ENCODE results near the gene RRP15.

DNA sequence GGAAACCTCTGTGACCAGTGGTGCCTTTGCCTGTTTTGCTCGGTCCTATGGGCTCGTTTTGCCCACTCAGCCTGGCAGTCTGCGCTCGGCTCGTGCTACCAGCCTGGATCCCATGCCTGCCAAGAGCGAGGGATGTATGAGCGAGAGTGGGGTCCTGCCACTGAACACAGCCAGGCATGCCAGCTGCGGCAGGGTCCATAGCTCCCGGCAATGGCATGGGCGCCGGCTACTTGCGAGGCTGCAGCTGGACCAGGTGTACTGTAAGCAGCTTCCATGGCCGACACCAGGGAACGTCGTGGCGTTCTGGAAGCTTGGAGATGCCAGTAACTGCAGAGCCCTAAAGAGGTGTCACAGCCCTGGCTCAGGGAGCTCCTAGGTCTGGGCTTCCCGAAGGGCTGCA, 37.7 kb downstream of the RRP15 start:
- TF ChIP-seq POLR2AphosphoS5 (IDR thresholded peaks at IDR 0.05; ENCODE audit: low read depth, low read length) (no peak), TAF1 (IDR thresholded peaks at IDR 0.05; ENCODE audit: borderline replicate concordance, insufficient read depth, low read length) (no peak), SIN3A (IDR thresholded peaks at IDR 0.05; ENCODE audit: borderline replicate concordance, insufficient read depth, low read length) (no peak)
- TF ChIP-seq, protein P1, sequence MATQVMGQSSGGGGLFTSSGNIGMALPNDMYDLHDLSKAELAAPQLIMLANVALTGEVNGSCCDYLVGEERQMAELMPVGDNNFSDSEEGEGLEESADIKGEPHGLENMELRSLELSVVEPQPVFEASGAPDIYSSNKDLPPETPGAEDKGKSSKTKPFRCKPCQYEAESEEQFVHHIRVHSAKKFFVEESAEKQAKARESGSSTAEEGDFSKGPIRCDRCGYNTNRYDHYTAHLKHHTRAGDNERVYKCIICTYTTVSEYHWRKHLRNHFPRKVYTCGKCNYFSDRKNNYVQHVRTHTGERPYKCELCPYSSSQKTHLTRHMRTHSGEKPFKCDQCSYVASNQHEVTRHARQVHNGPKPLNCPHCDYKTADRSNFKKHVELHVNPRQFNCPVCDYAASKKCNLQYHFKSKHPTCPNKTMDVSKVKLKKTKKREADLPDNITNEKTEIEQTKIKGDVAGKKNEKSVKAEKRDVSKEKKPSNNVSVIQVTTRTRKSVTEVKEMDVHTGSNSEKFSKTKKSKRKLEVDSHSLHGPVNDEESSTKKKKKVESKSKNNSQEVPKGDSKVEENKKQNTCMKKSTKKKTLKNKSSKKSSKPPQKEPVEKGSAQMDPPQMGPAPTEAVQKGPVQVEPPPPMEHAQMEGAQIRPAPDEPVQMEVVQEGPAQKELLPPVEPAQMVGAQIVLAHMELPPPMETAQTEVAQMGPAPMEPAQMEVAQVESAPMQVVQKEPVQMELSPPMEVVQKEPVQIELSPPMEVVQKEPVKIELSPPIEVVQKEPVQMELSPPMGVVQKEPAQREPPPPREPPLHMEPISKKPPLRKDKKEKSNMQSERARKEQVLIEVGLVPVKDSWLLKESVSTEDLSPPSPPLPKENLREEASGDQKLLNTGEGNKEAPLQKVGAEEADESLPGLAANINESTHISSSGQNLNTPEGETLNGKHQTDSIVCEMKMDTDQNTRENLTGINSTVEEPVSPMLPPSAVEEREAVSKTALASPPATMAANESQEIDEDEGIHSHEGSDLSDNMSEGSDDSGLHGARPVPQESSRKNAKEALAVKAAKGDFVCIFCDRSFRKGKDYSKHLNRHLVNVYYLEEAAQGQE (IDR thresholded peaks at IDR 0.05; ENCODE audit: insufficient read depth in 1 of 2, low read depth in 2 of 2, low read length in 2 of 2), result no peak

Data from PFSK-1 (cell line).